A549 (cell line): ENCODE measurements around the gene IGFBP5. TPM values are rescaled to one million over a fixed set of nuclear protein-coding genes. Genes with fewer than 3 reads are reported as not detected.
A peak's percentile ranks its signal among the peaks of the same experiment; 100 is the strongest.

Source experiments
- ATAC-seq, 2 experiments: fragments of 200-7000 bp in 1 of 2; fragments of >200 bp in 1 of 2; cut with Nextera tagmentation in 1 of 2; cut with Tn5 transposase in 1 of 2; 3 replicates each; pipeline versions ENCODE4 v1.8.0 to v1.9.1; 2018 to 2020; ENCODE audit warnings: mild to moderate bottlenecking in 1 of 2, moderate library complexity in 1 of 2
- CTCF ChIA-PET: fragments of 300-600 bp; sonication (Branson Sonifier 250); formaldehyde crosslinking; extraction: SDS; loops from one replicate; lab custom pipeline; 2021; ENCODE audit warnings: antibody characterized with exemption, inconsistent platforms; lab: Yijun Ruan, JAX
- POLR2A ChIA-PET: fragments of 350-600 bp; formaldehyde crosslinking; extraction: SDS; loops from one replicate; lab custom pipeline; 2021; ENCODE audit warnings: antibody characterized with exemption, inconsistent platforms; lab: Yijun Ruan, JAX
- DNase-seq, 2 experiments: peaks; one replicate each; pipeline versions ENCODE4 v3.0.0 to v3.0.0-alpha.2; 2011 to 2016; ENCODE audit warnings: low read depth in 1 of 2, low spot score in 1 of 2
- FAIRE-seq: peaks from 2 replicates; lab custom pipeline; 2011; peaks lifted over from hg19 to GRCh38; lab: Jason Lieb, UNC
- H3K27ac ChIP-seq, 2 experiments: fragments of >200 bp; sonication (Bioruptor Twin); formaldehyde crosslinking; 3 replicates each; pipeline ENCODE4 v1.5.1; 2016 to 2017
- H3K4me1 ChIP-seq: fragments of >200 bp; sonication (Bioruptor Twin); formaldehyde crosslinking; 3 replicates; pipeline ENCODE4 v1.6.1; 2016
- H3K4me2 ChIP-seq: fragments of >200 bp; sonication (Bioruptor Twin); formaldehyde crosslinking; 3 replicates; pipeline ENCODE4 v1.6.1; 2016
- H3K4me3 ChIP-seq: fragments of >200 bp; sonication (Bioruptor Twin); formaldehyde crosslinking; 3 replicates; pipeline ENCODE4 v1.5.1; 2016
- H3K9me3 ChIP-seq: fragments of >200 bp; sonication (Bioruptor Twin); formaldehyde crosslinking; 3 replicates; pipeline ENCODE4 v1.6.1; 2016
- CBX8 ChIP-seq: fragments of 200-600 bp; sonication (generic); IDR thresholded peaks from 2 replicates; pipeline ENCODE4 v1.6.1; 2016
- CTCF ChIP-seq: fragments of >200 bp; sonication (Bioruptor Twin); formaldehyde crosslinking; IDR thresholded peaks from 3 replicates; pipeline ENCODE4 v1.5.1; 2016
- E2F6 ChIP-seq: IDR thresholded peaks from 2 replicates; pipeline ENCODE4 v1.6.1; 2012; ENCODE audit warnings: low read depth, borderline replicate concordance
- EHF ChIP-seq: fragments of 250-450 bp; sonication (Bioruptor Pico); IDR thresholded peaks from 2 replicates; pipeline ENCODE4 v1.5.0; 2020; ENCODE audit warnings: mild to moderate bottlenecking
- ELK1 ChIP-seq: fragments of 150-350 bp; IDR thresholded peaks from 2 replicates; pipeline ENCODE4 v1.6.1; 2014; ENCODE audit warnings: low read depth, mild to moderate bottlenecking, low read length
- EP300 ChIP-seq, 2 experiments: fragments of >200 bp; sonication (Bioruptor Twin); formaldehyde crosslinking; IDR thresholded peaks; 2 replicates in 1 of 2; 3 replicates in 1 of 2; pipeline ENCODE4 v1.6.1; 2016 to 2017
- ESRRA ChIP-seq: fragments of 150-350 bp; IDR thresholded peaks from 2 replicates; pipeline ENCODE4 v1.6.1; 2014; ENCODE audit warnings: mild to moderate bottlenecking, low read length, borderline replicate concordance
- FOSB ChIP-seq: fragments of 250-450 bp; sonication (Bioruptor Pico); IDR thresholded peaks from 2 replicates; pipeline ENCODE4 v1.5.0; 2020; ENCODE audit warnings: mild to moderate bottlenecking, moderate library complexity
- FOSL2 ChIP-seq, 2 experiments: fragments of 450-650 bp in 1 of 2; fragments of >200 bp in 1 of 2; sonication (Bioruptor Twin) in 1 of 2; formaldehyde crosslinking; IDR thresholded peaks; 2 replicates each; pipeline versions ENCODE4 v1.5.0 to v1.6.1; 2016 to 2020; ENCODE audit warnings: mild to moderate bottlenecking in 1 of 2, moderate library complexity in 1 of 2
- GATA3 ChIP-seq: IDR thresholded peaks from 2 replicates; pipeline ENCODE4 v1.6.1; 2012; ENCODE audit warnings: borderline replicate concordance
- HDAC2 ChIP-seq: fragments of 200-600 bp; sonication (generic); IDR thresholded peaks from 2 replicates; pipeline ENCODE4 v1.6.1; 2016
- HES2 ChIP-seq: fragments of >200 bp; sonication (Bioruptor Twin); formaldehyde crosslinking; IDR thresholded peaks from 2 replicates; pipeline ENCODE4 v1.6.1; 2016
- HEYL ChIP-seq: fragments of 250-450 bp; sonication (Bioruptor Pico); IDR thresholded peaks from 2 replicates; pipeline ENCODE4 v1.8.0; 2021; ENCODE audit warnings: mild to moderate bottlenecking, moderate library complexity
- HOXB5 ChIP-seq: fragments of 250-450 bp; sonication (Bioruptor Pico); IDR thresholded peaks from 2 replicates; pipeline ENCODE4 v1.5.0; 2020; ENCODE audit warnings: mild to moderate bottlenecking, moderate library complexity
- KDM1A ChIP-seq: fragments of 200-600 bp; sonication (generic); IDR thresholded peaks from 2 replicates; pipeline ENCODE4 v1.6.1; 2016; ENCODE audit warnings: low read depth, mild to moderate bottlenecking
- KDM5A ChIP-seq: fragments of 200-600 bp; sonication (generic); IDR thresholded peaks from 2 replicates; pipeline ENCODE4 v1.6.1; 2016; ENCODE audit warnings: antibody characterized with exemption, mild to moderate bottlenecking
- MAFK ChIP-seq: fragments of 450-650 bp; IDR thresholded peaks from 2 replicates; pipeline ENCODE4 v1.6.1; 2014; ENCODE audit not compliant: partially characterized antibody
- MYC ChIP-seq: IDR thresholded peaks from 2 replicates; pipeline ENCODE4 v1.6.1; 2012; ENCODE audit warnings: mild to moderate bottlenecking, inconsistent platforms, low read length, improper control_type of control experiment, borderline replicate concordance
- NR3C1 ChIP-seq: fragments of >200 bp; sonication (Bioruptor Twin); formaldehyde crosslinking; IDR thresholded peaks from 3 replicates; pipeline ENCODE4 v1.6.1; 2017
- PBX3 ChIP-seq: IDR thresholded peaks from 2 replicates; pipeline ENCODE4 v1.6.1; 2012
- TFCP2L1 ChIP-seq: fragments of 250-450 bp; sonication (Bioruptor Pico); IDR thresholded peaks from 2 replicates; pipeline ENCODE4 v1.5.0; 2021; ENCODE audit warnings: mild to moderate bottlenecking
- TP53 ChIP-seq: fragments of 250-450 bp; sonication (Bioruptor Pico); IDR thresholded peaks from 2 replicates; pipeline ENCODE4 v1.5.0; 2021; ENCODE audit warnings: mild to moderate bottlenecking, moderate library complexity
- USF2 ChIP-seq: fragments of 450-650 bp; IDR thresholded peaks from 2 replicates; pipeline ENCODE4 v1.6.1; 2014; ENCODE audit warnings: antibody characterized with exemption
- WGBS: methylation state at CpG from one replicate; pipeline ENCODE4 v1.1.6; 2017; ENCODE audit errors: missing lambda C conversion rate; 5-methylcytosine and 5-hydroxymethylcytosine counted together
- polyA plus RNA-seq, 4 experiments: library from polyadenylated mRNA; depleted of rRNA in 3 of 4; stranded (reverse); fragments of >200 nt; fragmentation: RNase III in 1 of 4; extraction: RNeasy Plus Mini Kit Qiagen cat#74134 plus additional on column Dnase treatment in 1 of 4; gene quantifications; 2 replicates in 3 of 4; 3 replicates in 1 of 4; pipeline ENCODE4 v1.2.3, GENCODE V29; 2011 to 2017

The IGFBP5 gene
- polyA plus RNA-seq, 2 of the 4 experiments (the other 2 are of a cell fraction) = 0.23 to 0.97 TPM

- H3K4me2 ChIP-seq = peak overlapping the region; percentile 94
- DNase-seq (peak; percentile 56 to 83), FAIRE-seq (no peak), ATAC-seq (peak; percentile 53 to 85; a peak in 5 of 6 replicates)
- WGBS = 2% methylated on average over 28 of the region's 28 CpGs
- H3K4me1 ChIP-seq = peaks cover 31% of the 10 kb centered on the region; the same call in 2 of the 3 replicates
- ChIA-PET POLR2A (no interaction called here), CTCF (interaction anchor here (0.7 to 2.2 kb wide), 4 partner anchors 8 to 135 kb away, joined by 3 to 15 read pairs (median 4); no protein-coding TSS in a partner anchor)
- peak overlapping the region; percentile 52 for H3K4me3 ChIP-seq
- H3K9me3 ChIP-seq = no peaks in the 10 kb centered on the region
- peak overlapping the region in 1 of 2 experiments; percentile 55; a peak in 1 of 6 replicates for H3K27ac ChIP-seq
- TF ChIP-seq CBX8 (peak; percentile 71; the same call in 1 of the 2 replicates), PBX3 (peak; percentile 68; the same call in 1 of the 2 replicates), KDM1A (no peak), TP53 (CRISPR knock-in tag) (no peak)
- TF ChIP-seq, all 56 proteins: peak for 2
These were observed 2.5 kb downstream of the IGFBP5 start for GRCh38 chr2:216692636-216693413.

GRCh38 chr2:216690853-216691741 lies 4.3 kb downstream of the IGFBP5 start:
- Histone ChIP-seq H3K4me2 (peak overlapping the region; percentile 94), H3K27ac (no peak overlapping the region), H3K4me1 (peaks cover 25% of the 10 kb centered on the region; the same call in 2 of the 3 replicates), H3K9me3 (no peaks in the 10 kb centered on the region), H3K4me3 (no peak overlapping the region)
- no peak for FAIRE-seq
- TF ChIP-seq HES2 (no peak), USF2 (no peak), GATA3 (no peak), TP53 (CRISPR knock-in tag) (no peak), FOSL2 (IDR thresholded peaks at IDR 0.05) (no peak), FOSL2 (CRISPR knock-in tag; IDR thresholded peaks at IDR 0.05) (no peak), TFCP2L1 (no peak), NR3C1 (no peak), CTCF (no peak), KDM5A (no peak), FOSB (CRISPR knock-in tag) (no peak), MAFK (no peak), HOXB5 (no peak), MYC (no peak), HDAC2 (no peak), EHF (CRISPR knock-in tag) (no peak), ELK1 (no peak), ESRRA (no peak), EP300 (IDR thresholded peaks at IDR 0.05) (no peak), HEYL (CRISPR knock-in tag) (no peak), E2F6 (no peak)
- POLR2A ChIA-PET = no interaction called here
- 58% methylated on average over 18 of the region's 23 CpGs for WGBS
- no peak for ATAC-seq
- peak in 1 of 2 experiments; percentile 27 for DNase-seq
- CTCF ChIA-PET = interaction anchor here (0.7 to 1.1 kb wide), 2 partner anchors 8 to 960 kb away, joined by 3 read pairs; no protein-coding TSS in a partner anchor
